GM19351 (cell line): ENCODE measurements around the gene PITX1.

Source experiments
- ATAC-seq: cut with Tn5 transposase; IDR thresholded peaks from one replicate; pipeline ENCODE4 v1.9.1; 2021; ENCODE audit warnings: mild to moderate bottlenecking, moderate library complexity; ENCODE audit not compliant: unreplicated experiment

Gene PITX1

DNA sequence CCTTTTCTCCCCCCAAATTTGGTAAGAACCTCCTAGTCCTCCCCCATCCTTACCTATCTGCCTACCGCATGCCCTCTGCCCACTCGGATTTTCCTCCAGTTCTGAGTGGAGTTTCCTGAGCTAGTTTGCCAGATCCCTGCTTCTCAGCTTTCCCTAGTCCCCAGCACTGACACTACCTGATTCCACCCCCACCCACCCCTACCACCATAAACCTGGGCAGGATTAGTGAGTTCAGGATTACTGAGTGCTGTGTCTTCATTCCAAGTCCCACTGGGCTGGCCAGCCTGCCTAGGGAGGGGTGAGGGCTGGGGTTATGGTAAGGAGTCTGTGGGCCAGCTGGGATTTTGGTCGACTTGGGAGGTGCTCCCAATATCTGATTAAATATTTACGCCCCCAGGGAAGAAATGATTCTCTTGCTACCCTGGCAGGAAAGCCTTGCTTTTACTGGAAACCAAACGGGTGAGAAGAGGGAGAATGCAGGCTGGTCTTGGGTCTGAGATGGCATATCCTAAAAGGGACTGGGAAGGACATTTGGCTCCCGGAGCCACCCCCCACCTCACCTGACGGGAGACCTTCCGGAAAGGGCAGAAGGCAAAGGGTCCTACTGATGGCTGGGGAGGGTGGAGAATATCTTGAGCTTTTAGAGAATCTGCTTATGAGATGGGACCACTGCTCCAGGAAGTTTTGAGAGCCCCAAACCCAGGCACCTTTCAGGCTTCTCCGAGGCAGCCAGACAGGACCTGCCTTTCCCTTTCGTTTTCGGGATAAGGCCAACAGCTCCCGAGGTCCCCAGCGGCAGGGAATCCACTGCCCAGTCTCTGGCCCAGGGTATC lies 3.7 kb downstream of the PITX1 start:
- no peak for ATAC-seq

DNA sequence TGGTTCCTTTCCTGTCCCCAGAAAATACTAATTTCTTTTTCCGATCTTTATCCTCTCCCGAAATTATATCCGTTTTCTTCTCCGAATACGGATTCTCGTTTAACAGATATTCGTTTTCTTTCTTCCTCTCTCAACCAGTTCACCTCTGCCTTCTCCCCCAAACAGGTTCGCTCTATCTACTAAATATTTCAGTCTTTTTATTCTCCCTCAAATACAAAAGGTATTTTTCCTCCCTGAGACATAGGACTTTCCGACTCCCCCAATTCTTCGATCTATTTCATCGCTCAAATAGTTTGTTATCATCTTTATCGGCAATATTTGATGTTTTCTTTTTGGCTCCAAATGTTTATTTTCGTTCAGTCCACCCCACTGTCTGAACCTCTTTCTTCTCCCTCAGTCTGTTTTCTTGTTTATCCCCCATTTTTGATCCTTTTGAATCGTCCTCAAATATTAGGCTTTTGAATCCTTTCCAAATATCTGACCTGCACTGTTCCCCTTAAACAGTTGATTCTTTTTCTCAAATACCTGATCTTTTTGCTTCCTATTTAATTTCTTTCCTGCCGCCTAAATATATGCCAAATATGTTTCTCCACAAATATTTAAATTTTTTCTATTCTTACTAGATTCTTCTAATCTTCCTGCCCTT lies 4.4 kb downstream of the PITX1 start:
- ATAC-seq, result no peak

DNA sequence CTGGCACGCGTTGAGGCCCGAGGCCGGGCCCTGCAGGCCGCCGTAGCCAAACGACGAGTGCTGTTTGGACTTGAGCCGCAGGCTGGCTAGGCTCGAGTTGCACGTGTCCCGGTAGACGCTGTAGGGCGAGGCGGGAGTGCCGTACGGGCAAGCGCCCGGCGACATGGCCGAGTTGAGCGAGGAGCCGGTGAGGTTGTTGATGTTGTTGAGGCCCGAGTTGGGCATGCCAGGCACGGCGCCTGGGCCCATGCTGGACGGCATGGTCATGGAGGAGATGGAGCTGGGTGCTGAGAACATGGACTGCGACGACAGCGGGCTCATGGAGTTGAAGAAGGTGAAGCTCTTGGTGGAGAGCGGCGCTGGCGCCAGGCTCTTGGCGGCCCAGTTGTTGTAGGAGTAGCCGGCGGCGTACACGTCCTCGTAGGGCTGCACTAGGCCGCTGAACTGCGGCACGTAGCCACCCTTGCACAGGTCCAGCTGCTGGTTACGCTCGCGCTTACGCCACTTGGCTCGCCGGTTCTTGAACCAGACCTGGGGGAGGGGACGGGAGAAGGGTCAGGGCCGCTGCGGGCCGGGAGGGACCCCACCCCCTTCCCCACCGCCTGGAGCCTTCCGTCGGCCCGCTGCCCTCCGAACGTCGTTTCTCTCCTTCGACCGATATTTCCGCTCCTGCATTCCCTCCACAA lies 5.1 kb downstream of the PITX1 start:
- no peak for ATAC-seq

DNA sequence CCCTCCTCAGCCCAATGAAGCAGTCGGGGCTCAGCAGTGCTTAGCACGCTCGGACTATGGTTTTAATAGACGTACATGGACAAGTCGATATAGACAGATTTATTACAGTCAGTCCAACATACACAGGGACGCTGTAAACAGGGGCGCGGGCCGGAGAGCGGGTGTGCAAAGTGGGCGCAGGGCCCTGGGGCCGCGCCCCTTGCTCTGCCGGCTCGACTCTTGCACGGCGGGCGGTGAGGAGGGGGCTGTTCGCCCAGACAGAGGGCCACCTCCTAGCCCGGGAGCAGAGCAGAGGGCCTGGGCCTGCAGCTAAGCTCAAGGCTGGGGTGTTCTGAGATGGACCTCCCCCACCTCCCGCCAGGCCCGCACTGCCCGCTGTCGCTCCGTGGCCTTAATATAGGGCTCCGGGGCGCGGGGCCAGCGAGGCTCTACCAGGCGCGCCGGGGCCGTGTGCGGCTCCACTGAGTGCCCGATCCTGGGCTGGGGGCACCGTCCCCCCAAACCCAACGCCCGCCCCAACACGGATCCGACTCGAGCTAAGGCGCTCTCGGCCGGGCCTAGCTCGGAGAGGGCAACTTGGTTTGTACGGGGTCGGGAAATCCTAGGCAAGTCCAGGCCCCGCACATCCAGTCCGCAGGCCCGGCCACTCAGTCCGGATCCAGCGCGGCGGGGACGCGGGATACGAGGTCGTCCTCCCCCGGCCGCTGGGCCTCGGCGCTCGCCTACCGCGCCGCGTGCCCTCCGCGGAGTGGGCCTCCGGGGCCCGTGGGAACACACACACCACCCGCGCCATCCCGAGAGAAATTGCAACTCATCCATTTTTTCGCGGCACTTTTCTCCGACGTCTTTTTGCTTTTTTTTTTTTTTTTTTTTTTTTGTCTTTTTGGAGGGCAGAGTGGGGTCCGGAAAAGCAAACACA lies 6.1 kb downstream of the PITX1 start:
- ATAC-seq, result no peak

DNA sequence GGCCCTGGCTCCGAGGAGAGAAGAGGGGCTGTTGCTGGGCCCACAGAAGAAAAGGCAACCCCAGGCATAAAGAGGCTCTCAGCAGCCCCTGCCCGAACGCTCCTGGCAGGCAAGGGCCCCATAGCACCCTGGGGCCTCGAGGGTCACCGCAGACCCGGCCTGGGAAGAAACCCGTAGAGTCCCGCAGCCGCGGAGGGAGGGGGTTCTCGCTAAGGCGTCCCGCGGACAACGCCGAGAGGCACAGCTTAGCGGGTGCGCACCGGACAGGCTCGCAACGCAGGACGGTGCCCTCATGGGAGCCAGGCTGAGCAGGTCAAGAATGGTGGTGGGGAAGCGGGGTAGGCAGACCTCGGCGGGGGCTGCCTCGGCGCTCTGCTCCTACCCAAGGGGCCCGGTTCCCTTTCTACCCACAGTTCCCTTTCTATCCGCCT lies 6.7 kb downstream of the PITX1 start:
- ATAC-seq, result no peak

DNA sequence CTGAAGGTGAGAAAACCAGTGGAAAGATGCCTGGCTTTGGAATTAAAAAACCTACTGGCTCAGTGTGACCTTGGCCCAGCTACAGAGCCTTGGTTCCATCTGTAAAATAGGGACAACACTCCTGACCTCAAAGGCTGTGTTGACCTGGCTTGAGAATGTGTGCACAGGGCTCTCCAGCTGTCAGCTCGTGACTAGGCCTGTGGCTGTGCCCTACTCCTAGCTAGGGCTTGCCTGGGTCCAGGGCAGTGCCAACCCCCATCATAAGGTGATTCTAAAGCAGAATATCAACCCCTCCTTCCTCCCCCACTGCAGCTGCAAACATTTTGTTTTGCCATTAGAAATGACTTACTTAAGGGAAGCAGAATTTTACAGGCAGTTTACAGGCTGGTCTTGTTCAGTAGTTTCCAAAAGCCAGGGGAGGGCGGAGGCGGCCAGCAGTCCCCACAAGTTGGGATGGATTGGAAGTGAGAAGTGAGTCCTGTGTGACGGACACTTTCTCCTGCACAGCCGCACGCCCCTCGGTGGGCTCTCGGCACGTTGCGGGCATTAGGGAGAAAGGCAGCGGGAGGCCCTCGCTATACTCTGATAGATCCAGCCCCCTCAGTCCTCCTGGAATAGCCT lies 7.3 kb downstream of the PITX1 start:
- no peak for ATAC-seq

DNA sequence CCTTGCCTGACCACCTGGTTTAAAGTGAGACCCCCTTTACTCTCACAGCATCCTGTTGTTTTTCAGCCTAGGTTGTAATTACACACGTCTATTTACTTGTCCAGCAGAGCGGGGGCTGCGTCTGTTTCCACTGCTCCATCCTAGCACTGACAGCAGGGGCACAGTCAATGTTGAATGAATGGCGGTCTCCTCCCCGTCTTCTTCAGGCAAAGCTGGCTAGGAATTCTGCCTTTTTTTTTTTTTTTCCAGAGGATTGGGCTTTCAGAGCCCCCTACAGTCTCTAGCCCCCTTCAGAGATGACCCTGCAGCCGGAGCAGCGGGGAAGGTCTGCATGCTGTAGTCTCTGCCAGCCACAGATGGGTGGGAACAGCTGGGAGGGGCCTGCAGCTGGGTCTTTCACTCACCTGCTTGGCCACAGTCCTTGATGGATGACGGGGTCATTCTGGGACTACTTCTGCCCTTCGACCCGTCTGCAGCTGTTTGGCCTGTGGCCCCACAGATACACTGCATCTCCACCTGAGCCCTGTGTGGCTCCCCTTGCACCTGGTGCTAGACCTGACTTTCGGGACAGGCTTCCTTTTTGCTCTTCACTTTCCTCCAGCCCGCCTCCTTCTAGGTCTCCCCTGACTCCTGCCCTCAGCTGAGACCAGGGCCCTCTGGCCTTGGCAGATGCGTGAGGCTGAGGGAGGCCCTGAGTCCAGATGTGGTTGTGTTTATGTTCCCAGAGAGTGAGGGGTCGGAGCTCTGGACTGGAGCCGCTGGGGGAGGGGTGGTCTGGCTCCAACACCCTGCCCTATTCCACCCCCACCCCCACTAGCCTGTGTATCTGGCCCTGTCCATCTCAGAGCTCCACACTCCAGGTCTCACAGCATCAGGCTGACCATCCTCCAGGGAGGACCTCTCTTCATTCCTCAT lies 8.0 kb downstream of the PITX1 start:
- ATAC-seq, result no peak

DNA sequence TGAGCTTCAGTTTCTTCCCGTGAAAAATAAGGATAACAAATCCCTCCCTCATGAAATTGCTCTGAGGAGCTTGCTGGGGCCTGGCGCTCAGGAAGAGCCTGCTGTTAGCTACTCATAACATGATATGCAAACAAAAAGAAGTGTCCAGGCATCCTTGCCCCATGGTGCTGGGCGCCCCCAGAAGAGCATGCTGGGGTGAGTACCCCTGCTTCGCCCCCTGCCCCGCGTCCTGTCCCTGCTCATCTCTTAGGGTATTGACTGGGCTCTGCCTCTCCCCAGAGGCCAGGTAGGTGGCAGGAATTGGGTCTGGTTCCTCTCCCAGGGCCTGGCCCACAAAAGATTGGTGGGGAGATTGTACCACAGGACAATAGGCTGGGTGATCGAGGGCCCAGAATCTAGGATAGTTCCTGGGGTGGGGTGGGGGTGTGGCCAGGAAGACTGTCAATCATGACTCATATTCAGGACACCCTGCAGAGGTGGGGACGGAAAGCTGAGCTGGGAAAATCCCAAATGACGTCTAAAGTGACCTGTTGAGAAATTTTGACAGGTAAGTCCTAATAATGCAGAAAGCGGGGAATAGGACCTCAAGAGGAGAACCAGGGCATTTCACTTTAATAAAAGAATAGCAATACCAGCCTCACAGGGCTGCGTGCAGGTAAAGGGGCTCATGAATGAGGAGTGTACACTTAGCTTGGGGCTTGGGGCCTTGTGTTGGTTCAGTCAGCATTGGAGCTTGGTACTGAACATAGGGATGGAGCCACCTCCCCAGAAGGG lies 8.9 kb downstream of the PITX1 start:
- no peak for ATAC-seq

DNA sequence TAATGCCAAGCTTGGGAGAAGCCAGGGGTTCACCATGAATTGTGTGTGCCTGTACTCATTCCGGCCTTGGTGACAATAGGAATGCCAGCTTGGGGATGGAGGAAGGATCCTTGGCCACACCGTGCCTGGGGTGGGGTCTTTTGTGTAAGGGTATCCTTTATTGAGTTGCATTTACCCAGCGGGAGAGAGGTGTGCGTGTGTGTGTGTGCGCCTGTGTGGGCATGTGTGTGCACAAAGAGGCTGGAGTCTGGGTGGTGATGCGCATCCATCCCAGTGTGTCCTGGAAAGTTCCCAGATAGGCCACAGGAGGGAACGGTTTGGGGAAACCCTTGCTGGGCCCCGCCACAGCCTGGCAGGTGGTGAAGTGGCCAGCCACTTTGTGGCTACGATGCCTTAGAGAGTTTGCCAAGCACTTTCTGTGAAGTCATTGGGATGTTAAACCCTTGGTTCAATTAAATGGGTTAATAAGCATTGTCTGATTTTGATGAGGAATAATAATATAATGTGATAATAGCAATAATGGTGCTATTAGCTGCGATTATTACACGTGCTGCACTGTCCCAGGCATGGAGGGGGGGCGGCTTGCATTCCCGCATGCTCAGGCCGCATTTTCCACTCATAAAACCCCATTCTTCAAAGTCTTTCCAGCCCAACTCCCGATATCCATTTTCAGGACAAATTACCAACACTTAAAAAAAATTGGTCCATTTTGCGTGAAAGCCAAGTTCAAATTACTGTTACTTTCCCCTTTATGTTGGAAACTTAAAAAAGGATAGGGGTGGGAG lies 13.7 kb downstream of the PITX1 start:
- ATAC-seq, result no peak

DNA sequence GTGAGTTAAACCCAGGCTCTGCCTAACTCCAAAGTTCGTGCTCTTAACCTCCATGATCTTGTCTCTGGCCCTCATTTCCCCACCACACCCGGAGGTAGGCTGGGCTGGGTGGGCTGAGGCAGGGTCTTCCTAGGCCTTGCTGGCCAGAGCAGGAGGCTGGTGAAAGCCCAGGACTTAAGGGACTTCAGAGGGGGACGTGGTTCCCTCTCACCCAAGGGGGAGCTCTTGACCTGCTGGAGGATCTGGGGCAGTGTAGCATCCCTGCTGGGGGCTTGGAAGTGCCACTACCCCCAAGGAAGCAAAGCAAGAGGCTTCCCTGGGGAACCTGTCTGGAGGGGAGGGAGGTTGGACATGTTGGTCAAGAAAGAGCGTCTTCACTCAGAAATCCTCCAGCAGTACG lies 14.7 kb downstream of the PITX1 start:
- no peak for ATAC-seq

DNA sequence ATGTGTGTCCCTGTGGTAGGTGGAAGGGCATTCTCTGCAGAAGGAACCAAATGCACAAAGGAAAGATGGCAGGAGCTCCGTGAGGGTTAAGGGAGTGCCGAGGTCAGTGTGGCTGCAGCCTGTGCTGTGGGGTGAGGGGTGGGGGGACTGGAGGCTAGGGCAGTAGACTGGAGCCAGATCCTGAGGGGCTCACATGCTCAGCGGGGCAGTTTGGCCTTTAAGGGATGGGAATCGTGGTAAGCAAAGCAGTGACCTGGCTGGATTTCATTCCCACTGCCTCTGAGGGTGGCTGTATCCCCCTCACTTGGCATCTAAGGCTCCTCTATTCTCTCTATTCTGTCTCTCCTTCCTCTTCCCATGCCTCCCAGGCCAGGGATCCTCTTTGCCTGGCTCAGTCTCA lies 15.6 kb downstream of the PITX1 start:
- no peak for ATAC-seq

DNA sequence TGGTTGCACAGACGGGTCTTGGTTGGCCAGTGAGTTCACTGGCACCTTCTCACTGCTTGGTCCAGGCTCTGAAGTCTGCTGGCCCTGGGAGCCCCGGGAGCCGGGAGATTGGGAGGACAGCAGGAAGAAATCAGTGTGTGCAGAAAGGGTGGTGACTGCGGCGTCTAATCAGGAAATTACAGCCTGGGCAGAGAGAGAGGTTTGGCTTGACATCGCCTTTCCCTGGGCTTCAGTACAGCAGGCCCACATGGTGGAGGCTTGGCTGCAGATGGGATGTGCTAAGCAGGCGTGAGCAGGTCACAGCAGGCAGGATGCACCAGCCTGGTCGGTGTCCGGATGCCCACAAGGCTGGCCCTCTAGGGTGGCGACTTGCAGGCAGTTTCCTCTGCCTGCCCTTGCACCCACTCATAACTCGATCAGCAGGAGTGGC lies 17.2 kb downstream of the PITX1 start:
- ATAC-seq, result no peak

DNA sequence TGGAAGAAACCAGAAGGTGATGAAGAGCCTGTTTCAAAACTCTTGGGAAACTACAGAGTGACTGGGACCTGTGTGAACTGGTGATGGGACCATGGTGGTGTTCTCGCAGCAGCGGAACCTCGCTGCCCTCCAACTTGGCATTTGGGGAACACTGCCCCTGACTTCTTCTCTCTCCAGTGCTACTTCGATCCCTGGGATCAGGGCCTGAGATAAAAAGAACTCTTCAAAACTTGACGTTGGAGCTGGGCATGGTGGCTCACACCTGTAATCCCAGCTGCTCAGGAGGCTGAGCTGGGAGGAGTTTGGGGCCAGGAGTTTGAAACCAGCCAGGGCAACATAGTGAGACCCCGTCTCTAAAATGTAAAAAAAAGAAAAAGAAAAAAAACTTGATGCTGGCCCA lies 18.1 kb downstream of the PITX1 start:
- ATAC-seq, result no peak

DNA sequence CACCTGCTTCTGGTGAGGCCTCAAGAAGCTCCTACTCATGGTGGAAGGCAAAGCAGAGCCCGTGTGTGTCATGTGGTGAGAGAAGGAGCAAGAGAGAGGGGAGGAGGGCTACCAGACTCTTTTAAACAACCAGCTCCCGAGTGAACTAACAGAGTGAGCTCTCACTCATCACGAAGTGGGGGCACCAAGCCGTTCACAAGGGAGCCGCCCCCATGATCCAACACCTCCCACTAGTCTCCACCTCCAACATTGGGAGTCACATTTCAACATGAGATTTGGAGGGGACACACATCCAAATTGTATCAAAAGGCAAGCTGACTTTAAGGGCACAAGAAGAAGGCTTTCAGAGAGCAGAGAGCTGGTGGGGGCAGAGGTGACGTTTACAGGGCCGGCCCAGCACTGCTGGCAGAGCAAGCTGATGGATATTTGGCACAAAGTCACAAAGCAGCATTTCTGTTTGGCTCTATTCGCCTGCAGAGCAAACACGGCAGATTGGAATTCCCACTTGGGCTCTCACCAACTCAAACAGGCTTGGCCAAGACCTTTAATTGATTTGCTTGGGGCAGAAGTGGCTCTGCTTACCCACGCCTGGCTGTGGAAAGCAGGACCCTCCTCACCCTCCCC lies 20.0 kb downstream of the PITX1 start:
- no peak for ATAC-seq

DNA sequence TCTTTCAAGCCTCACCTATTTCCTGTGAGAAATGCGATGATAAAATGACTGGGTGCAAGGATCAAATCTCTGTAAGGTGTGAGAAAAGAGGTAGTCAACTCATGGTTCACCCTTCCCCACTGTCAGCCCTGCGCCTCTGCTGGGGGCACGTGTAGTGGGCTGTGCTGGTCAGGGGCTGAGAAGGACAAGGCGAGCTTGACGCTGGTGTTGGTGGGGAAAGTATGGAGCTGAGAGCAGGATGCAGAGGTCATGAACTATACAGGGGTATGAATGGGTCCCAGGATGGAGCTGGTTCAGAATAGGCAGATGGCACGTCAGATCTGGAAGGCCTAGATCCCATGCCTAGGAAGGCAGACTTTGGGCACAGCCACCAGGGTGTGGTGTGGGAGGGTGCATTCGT lies 20.6 kb downstream of the PITX1 start:
- no peak for ATAC-seq

DNA sequence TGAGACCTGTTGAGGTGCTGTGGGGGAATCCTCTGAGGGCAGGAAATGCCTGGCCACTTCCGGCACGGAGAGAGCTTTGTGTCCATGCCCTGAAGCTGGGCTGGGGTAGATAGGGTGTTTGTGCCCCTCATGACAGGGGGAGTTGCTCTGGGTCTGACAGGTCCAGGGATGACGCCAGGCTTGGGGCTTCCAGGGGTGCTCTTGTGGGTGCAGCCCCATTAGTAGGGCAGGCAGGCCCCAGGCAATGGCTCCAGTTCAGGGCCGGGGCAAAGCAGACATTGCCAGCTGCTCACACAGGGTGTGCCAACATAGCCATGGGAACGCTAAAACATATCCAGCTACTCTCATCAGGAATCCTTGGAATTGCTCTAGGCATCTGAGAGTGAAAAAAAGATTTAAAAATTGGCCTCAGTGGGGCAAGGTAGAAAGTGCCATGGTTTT lies 21.1 kb downstream of the PITX1 start:
- ATAC-seq, result no peak

DNA sequence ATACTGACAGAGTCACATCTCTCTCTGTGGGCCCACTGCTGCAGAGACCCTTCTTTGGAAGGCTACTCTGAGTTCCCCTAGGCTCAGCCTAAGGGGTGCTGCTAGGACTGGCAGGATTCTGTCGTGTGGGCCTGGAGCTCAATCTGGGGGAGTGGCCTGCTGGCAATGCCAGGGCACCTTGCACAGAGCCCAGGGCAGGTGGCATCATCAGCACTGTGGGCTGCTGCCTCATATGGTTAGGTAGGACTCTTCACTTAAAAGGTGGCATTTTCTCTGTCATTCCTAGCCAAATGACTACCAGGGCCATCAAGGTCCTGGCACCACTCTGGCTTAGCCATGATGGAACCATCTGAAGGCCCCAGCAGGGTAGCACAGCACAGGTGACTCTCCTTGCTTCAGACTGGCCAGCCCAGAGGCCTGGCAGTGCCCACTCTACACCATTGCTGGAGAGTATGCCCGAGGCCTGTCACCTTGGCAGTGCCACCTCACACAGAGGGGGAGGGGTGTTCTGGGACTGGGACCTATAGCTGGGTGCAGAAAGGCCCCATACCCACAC lies 21.9 kb downstream of the PITX1 start:
- no peak for ATAC-seq
